NCI-H446 treated with DMSO at 0.1 percent for 48 hours (cell line): ENCODE data around the gene EIF6.
A peak's percentile ranks its signal among the peaks of the same experiment; 100 is the strongest.

Source experiments
- DNase-seq: peaks from one replicate; lab custom pipeline; 2025; lab: John Stamatoyannopoulos, UW

Gene EIF6

DNA sequence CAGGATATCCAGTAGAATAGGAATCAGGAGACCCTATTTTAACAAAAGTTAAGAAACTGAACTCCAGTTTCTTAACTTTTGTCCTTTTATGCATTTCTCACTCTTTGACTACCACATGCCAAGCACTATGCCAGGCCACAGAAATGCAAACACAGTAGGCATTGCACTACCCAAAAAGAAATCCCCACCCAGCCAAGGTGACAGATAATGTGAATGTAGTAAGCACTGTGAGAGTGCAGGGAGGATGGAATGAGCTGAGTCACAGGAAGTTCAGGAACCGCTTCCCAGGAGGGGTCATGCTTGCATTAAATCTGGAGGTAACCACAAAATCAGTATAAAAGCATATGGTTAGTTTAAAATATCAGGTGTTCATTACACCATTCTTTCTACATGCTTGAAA lies 27.7 kb upstream of the EIF6 start:
- DNase-seq = no peak

- DNase-seq = no peak
These were observed 27.2 kb upstream of the EIF6 start for GRCh38 chr20:35311822-35312221.

DNA sequence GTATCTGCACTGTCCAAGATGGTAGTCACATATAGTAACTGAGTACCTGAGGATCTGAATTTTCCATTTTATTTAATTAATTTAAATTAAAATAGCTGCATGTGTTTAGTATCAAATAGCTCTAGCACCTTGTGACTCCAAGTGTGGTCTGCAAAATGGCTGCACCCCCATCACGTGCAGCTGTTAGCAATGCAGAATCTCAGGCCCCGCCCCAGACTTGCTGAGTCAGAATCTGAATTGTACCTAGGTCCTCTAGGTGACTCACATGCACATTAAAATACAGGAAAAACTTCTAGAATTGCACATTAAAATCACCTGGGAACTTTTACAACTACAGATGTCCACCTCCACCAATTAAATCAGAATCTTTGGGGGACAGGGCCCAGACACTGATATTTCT lies 26.8 kb upstream of the EIF6 start:
- no peak for DNase-seq

- DNase-seq = peak; percentile 95
These were observed 23.4 kb upstream of the EIF6 start for GRCh38 chr20:35307666-35308653.

- DNase-seq = peak; percentile 25
These were observed 22.5 kb upstream of the EIF6 start for GRCh38 chr20:35306931-35307517.

- peak; percentile 61 for DNase-seq
These were observed 21.3 kb upstream of the EIF6 start for GRCh38 chr20:35305682-35306556.

- no peak for DNase-seq
These were observed 20.4 kb upstream of the EIF6 start for GRCh38 chr20:35304956-35305355.

GRCh38 chr20:35303735-35304491 lies 19.3 kb upstream of the EIF6 start:
- peak; percentile 77 for DNase-seq

GRCh38 chr20:35303382-35303734 lies 18.8 kb upstream of the EIF6 start:
- no peak for DNase-seq

- DNase-seq = no peak
These were observed 18.1 kb upstream of the EIF6 start for GRCh38 chr20:35302421-35303335.

GRCh38 chr20:35301426-35301825 lies 16.9 kb upstream of the EIF6 start:
- DNase-seq = no peak

DNA sequence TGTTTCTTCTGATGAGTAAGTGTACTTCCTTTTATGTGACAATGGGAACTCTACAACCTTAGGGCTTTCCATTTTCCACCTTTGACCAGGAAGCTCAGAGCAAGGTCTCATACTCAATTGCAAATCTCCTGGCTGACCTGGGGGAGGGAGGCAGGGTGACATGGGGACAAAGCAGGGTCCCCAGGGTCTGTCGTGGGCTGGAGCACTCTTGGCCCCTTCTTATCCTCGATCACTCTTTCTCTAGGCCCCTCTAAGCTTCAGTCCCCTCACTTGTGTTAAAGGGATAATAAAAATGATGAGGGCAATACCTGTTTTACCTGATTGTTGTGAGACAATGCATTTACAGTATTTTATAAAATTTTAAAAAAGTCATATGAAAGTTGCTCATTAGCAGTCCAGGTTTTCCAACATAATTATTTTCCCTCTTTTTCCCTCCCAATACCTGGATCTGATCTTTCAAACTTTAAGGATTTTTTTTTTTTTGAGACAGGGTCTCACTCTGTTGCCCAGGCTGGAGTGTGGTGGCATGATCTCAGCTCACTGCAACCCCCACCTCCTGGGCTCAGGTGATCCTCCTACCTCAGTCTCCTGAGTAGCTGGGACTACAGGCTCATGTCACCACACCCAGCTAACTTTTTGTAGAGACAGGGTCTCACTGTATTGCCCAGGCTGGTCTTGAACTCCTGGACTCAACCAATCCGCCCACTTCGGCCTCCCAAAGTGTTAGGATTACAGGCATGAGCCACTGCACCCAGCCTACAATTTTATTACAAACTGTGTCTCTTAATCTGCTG lies 16.1 kb upstream of the EIF6 start:
- DNase-seq = no peak

GRCh38 chr20:35299780-35300179 lies 15.2 kb upstream of the EIF6 start:
- no peak for DNase-seq

- no peak for DNase-seq
These were observed 13.7 kb upstream of the EIF6 start for GRCh38 chr20:35298264-35298663.

DNA sequence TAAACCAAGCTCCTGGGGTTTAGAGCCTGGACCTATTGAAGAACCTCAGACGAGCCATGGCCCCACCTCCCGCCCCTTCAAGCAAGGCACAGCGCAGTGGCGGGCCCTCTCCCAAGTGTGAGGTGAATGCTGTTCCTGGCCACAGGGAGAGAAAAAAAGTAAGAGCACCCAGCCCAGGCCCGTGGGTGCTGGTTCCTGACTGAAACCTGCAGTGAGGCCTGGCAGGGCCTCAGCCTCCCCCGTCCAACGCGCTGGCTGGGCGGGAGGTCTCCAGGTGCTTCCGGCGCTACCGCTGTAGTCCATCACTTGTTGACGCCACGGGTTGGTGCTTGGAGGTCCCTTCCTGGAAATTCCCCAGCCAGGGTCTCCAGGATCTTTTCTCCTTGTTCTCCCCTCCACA lies 13.2 kb upstream of the EIF6 start:
- no peak for DNase-seq

DNA sequence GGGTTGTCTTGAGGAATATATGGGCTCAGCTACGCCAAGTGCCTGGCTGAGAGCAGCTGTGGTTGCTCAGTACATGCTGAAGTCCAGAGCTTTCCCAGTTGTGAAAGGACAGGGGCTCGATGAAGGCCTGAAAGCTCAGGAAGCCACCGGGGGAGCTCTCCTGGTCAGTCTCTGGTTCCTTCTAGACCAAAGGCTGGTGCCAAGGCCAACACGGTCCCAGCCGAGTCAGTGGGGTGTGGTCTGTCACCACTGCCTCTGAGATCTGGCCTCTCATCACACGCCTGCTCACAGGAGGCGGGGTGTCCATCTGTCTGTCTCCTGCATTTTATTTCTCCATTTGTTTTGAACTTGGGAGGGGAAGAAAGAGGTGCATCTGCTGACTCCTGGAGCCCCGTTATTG lies 12.6 kb upstream of the EIF6 start:
- DNase-seq = no peak

DNA sequence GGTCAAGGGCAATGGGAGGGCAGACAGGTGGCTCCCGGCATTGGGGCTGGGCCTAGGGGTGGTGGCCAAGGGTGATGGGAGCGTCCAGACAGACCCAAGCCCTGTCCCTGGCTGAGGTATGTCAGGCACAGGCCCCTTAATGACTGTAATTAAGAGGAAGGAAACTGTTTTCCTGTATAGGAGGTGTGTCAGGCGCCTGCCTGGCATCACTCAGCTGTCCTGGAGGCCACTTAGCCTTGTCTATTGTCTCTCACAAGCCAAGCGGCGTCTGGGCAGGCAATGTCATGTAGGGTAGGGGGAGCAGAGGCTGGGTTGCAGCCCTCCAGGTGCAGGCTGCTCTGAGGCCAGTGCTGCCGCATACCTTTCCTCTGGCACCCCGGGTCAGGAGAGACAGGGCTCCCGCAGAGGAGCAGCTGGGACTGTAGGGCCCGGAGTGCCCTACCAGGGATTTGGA lies 11.6 kb upstream of the EIF6 start:
- no peak for DNase-seq

- DNase-seq = no peak
These were observed 11.1 kb upstream of the EIF6 start for GRCh38 chr20:35295674-35296073.

GRCh38 chr20:35295058-35295457 lies 10.5 kb upstream of the EIF6 start:
- no peak for DNase-seq

DNA sequence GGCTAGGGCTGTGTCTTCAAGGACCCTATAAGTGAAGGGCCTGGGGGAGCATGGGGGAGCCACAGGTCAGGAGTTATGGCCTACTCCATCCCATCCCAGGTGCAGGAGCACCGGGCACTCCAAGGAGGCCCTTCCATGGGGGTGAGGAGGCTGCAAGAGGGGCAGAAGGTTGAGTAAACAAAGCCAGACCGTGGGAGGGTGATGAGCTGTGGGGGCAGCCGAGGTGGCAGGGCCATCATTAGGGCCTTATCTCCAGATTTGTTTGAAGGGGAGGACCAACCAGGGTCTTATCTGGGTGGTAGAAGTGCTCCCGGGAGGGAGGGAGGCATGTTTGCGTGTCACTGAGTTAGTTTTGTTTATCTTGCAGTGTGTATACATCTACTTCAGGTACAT lies 9.7 kb upstream of the EIF6 start:
- no peak for DNase-seq
